Activated CD4-positive, alpha-beta T cell treated with anti-CD3 and anti-CD28 coated beads, Interleukin-10, Interleukin-2, amounts not matched to agents 100 ng/mL and 50 ng/mL, durations not matched to agents 16 hours and 8 hours (primary cell): ENCODE measurements around the gene DOHH.

ENCODE experiments used
- DNase-seq: peaks from one replicate; pipeline ENCODE4 v3.0.0-alpha.2; 2020

Gene DOHH

GRCh38 chr19:3476830-3477229 is 23.6 kb downstream of the DOHH start:
- no peak for DNase-seq

GRCh38 chr19:3475449-3475848 is 25.0 kb downstream of the DOHH start:
- DNase-seq, result no peak

GRCh38 chr19:3474614-3475013 is 25.9 kb downstream of the DOHH start:
- DNase-seq, result no peak

DNA sequence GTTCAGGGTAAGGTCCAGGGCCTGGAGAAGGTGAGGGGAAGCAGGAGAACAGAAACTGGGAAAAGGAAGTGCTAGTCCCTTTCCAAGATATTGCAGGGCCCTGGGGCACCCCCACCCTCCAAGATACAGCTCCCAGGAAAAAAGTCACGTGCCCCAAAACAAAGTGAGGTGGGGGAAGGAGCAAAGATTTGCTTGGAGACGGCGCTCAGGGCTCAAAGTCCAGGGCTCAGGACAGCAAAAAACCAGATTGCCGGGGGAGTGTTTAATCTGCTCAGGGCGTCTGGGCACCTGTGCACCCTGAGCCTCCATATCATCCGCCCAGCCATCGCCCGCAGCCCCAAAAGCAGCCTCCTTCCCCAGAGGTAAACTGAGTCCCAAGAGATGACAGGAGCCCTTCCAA is 26.5 kb downstream of the DOHH start:
- DNase-seq, result no peak

DNA sequence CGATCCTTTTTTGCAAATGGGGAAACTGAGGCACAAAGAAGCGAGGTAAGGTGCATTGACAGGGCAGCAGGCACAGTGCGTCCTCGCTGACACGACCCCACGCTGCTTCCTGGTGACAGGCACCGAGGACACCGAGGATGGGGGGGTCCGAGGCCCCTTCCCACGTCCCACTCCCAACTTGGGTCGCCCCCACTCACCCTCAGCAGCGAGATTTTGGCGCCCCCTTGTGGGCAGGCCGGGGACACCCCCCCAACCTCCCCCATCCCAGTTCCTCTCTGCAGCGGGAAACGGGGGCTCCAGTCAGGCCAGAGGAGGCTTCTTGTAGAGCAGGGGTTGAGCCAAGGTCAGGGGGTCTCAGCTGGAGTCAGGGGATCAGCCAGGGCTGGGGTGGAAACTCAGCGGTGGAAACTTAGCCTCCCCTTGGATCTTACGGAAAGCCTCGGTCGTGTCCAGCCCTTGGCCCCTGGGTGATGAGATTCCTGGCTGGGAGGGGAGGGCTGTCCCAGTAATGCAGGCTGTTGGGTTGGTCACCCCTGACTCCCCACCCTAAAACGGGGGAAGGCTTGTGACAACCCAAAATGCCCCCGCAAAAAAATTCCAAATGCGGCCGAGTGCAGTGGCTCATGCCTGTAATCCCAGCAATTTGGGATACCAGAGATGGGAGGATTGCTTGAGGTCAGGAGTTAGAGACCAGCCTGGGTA is 28.4 kb downstream of the DOHH start:
- no peak for DNase-seq

DNA sequence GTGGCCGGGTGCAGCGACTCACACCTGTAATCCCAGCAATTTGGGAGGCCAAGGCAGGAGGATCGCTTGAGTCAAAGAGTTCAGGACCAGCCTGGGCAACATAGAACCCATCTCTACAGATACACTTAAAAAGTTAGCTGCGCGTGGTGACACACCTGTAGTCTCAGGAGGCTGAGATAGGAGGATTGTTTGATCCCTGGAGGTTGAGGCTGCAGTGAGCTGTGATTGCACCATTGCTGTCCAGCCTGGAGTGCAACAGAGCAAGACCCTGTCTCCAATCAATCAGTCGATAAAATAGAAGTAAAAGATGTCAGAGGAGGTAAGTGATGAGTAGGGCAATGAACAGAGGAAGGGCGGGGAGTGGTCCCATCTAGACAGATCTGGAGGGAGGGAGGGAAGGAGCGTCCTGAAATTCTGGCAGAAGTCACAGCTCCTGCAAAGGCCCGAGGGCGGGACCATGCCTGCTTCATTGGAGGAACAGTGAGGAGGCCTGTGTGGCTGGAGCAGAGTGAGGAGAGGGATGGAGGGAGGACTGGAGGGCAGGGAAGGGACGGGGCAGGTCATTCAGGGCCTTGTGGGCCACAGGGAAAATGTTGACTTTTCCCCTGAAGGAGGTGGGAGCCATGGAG is 29.9 kb downstream of the DOHH start:
- no peak for DNase-seq

- no peak for DNase-seq
Measured at GRCh38 chr19:3469638-3470499, 30.6 kb downstream of the DOHH start.

DNA sequence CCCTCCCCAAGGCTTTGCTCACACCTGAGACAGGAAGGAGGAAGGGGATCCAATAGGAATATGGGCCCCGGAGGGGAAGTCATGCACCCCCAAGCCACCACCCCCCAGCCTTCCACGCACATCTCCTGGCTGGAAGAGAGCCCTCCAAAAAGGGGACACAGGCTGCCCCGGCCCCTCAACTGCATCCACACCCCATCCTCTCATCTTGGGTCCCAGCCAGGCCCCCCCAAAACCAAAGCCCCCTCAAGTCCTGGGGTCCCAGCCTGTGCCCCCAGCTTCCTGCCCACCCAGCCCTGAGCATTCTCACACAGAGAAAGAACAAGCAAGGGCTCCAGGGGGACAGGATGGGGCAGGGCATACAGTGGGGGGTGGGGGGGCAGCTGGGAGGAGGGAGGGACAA is 32.3 kb downstream of the DOHH start:
- no peak for DNase-seq

DNA sequence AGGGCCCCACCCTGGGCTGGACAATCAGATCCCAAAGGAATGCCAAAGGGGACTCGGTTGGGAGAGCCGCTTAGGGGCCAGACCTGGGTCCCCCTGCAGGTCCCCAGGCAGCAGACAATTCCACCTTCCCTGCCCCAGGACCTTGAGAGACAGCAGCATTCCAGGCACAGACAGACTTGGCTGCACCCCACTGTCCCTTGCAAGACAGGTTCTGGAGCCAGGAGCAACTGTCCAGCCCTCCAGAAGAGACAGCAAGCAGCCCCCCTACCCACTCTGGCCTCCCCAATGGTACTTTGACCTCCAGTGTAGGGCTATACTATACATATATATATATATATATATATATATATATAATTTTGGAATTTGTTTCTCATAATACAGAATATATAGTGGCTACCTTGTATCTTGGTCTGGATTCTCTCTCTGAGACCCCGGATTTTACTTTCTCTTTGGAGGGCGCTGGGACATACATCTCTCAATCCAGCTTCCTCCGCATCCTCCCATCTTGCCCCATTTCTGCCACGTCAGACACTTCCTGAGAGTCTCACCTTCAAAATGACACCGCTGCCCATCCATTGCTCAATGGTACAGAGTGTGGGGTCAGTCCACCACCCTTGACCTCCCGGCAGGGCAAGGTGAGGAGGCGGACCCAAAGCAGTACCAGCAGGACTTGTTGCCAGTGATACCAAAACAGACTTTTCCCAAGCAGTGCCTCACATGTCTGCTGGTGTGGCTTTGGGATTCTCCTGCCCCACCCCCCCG is 32.9 kb downstream of the DOHH start:
- DNase-seq, result no peak

DNA sequence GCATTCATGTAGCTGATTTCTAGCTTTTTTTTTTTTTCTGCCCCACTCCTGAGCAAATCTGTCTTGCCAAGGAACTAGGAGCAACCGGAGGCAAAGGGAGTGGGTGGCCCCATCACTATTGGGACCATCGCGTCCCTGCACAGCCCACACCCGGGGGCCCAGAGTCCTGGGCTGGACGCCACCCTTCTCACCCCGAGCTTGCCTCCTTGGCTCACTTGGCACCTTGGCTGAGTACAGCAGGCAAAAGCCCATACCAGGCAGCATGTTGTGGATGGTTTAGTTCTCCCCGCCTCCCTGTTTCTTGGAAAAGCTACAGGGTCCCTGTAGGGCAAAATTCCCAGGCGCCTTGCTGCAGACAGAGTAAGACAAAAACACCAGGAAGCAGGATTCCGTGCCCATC is 33.8 kb downstream of the DOHH start:
- DNase-seq, result no peak

DNA sequence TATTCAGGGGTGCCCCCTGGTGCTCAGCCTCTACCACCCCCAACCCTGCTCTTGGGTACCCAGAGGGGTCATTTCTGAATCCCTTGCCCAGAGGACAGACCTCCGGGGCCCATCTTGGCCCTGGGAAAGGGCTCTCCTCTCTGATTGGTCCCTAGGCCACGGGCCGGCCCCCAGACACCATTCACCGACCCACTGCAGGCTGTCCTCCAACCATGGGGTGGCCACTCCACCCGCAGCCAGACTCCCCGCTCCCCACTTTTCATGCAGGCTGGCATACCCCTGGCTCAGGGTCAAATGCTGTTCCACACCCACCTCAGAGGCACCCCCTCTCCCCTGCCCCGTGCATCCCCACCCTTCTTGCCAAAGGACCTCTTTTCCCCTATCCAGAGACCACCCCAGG is 34.9 kb downstream of the DOHH start:
- no peak for DNase-seq

DNA sequence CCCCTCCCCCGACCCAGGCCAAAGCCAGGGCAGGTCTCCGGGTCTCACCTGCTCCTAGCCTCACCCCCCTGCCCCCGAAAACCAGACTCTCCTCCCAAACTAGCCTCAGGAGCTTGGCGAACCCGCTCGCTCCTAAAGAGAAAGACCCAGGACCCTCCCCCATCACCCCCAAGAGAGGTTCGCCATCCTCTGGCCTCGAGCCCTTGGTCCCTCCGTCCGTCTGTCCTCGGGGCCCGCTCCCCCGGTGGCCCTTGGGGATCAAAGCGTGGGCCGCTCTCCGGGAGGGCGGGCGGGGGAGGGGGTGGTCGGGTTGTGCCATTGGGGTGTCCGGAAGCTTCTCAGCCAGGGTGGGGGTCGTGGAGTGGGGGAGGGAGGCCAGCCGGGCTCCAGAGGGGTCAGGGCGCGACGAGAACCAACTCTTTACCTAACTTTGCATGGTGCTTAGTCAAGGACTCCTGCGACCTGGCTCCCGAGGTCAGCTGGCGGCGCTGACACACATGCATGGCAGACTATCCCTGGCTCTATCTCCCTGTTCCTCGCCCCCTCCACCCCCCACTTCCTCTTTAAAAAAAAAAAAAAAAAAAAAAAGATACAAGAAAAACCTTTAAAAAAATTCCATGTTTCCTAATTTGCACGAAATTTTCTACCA is 35.8 kb downstream of the DOHH start:
- no peak for DNase-seq

DNA sequence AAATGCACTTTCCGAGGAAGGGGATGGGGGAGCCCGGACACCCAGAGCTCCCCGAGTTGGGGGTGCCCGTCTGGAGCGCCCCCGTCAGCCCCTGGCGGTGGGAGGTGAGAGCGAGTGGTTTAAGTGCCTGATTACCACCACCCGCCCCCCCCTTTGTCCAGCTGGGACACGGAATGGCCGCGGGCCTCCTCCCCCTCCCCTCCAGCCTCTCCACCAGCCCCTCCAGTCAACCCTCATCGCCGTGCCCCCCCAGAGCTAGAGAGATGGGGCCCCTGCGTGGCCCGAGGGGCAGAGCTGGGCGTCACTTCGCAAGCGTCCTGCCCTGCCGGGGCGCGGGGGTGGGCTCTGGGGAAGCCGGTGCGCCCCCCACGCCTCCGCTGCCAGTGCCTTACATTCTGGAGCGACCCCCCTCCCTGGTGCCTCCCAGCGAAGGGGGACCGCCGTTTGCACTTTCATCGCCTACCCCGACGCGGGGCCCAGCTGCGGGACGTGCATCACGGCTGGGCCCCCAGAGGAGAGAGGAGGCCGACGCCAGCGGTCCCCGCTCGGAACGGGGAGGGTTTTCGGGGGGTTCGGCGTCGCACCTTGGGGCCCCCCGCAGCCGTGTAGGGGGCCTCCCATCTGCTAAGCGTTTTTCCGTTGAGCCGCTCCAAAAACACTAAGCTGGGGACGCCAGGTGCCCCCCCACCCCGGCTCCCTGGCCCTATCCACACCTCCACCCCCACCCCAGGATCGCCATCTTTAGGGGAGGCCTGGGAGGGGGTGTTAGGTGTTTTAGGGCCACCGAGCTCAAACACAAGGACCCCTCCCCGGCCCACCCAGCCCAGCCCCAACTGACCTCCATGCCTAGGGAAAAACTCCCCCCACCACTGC is 36.5 kb downstream of the DOHH start:
- no peak for DNase-seq

DNA sequence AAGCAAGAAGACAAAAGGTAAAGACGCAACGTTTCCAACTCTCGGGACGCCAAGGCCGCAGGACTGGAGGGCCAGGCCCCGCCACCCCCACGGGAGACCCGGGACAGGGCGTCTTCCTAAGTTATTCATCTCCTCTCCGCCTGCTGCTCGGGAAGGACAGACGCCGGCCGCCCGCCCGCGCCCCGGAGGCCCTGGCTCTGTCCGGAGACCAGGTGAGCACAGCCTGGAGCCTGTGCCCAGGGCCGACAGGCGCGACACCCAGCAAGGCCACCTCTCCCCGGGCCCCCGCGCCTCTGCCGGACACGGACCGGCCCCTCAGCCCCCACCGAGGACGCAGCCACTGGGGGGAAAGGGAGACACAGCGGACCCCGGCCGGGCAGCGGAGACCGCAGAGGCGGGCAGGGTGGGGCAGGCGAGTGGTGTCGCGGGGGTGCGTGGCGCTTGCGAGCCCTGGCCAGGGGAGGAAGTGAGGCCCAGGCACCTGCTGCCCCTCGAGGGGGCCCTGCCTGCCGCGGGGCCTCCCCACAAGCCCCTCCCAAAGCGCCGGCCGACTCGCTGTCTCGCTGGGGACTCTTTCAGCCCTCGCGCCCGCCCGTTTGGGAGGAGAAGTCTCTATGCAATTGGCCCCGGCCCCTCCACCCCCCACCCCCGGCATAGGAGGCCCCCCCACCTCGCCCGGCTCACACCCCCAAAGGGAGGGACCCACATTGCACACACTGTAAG is 37.3 kb downstream of the DOHH start:
- DNase-seq, result no peak

DNA sequence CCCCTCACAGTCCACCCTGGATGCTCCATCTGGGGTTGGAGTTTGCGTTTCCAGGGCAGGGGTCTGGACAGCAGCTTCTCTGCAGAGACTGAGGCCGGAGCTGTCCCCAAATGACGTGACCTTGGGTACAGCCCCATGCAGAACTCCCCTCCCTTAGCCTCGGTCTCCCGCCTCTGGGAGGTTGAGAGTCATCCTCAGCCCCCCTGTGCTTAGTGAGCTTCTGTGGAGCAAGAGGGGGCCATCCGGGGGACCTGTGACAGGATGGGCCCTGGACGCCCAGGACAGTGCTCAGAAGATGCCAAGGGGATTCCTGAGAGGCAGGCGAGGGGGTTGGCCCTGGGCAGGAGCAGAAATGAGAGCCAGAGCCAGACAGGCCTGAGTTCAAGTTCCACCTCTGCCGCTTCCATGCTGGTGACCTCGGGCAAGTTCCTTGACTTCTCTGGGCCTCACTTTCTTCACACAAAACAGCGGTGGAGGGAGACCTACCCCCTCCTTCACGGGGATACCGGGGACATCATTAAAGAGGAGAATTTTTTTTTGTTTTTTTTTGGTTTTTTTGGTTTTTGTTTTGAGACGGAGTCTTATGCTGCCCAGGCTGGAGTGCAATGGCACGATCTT is 40.4 kb downstream of the DOHH start:
- DNase-seq, result no peak

- no peak for DNase-seq
Measured at GRCh38 chr19:3459089-3459881, 41.2 kb downstream of the DOHH start.

DNA sequence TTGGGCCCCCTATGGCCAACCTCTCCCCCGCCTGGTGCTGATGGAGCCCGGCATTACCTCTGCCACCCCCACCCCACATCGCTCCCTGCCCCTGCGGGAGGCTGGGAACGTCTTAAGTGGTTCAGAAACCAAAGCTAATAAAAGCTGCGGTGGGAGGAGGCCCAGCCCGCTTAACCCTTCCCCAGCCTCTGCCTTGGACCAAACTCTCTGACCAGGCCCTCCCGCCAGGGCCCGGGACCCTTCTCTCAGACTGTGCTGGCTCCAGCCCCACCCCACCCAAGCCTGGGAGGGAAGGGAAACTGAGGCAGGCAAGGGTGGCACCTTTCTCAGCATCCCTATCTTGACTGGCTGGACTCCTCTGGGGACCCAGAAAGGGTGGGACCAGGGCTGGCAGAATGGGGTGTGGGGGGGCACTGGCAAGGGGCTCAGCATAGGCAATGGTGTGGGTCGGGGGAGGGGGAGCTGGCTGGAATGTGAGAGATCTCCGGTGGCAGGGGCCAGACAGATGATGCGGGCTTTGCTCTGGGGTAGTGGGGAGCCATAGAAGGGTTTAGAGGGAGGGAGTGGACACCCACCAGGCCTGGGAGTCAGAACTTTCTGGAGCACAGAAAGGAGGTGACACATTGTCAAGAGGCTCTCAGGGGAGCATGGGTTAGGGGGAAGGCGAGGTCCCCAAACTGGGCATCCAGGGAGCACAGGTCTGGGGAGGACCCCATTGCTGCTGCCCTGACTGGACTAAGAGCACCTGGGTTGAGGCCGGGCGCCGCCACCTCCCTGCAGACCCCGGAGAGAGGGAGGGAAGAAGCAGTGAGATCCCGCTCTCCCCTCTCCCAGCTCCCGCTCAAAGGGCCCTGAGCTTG is 42.0 kb downstream of the DOHH start:
- DNase-seq, result no peak

GRCh38 chr19:3457528-3458228 is 42.8 kb downstream of the DOHH start:
- no peak for DNase-seq
